GM19468 (cell line): Measurements from ENCODE around the gene RHOH.
A peak's percentile ranks its signal among the peaks of the same experiment; 100 is the strongest.
"Not testable (repeated sequence)": the region's sequence is repeated elsewhere in the genome, so short reads cannot be mapped to it uniquely, and the experiment has no call there.

Source experiments
- ATAC-seq: cut with Tn5 transposase; IDR thresholded peaks from one replicate; pipeline ENCODE4 v1.9.1; 2021; ENCODE audit warnings: mild to moderate bottlenecking, moderate library complexity, moderate number of reproducible peaks; ENCODE audit not compliant: unreplicated experiment; ENCODE audit errors: extremely low read depth

RHOH gene

GRCh38 chr4:40196724-40197281 lies at the start of gene RHOH:
TSS of gene RHOH (plus strand) at chr4:40197031. CDS start at chr4:40243387, 46,356 bp downstream.
- ATAC-seq, result no peak

GRCh38 chr4:40147490-40147889 lies 49.3 kb upstream of the RHOH start:
- ATAC-seq, result not testable (repeated sequence)

- ATAC-seq, result peak; percentile 44
Measured at GRCh38 chr4:40149960-40150385, 46.9 kb upstream of the RHOH start.

- ATAC-seq, result no peak
Measured at GRCh38 chr4:40150932-40151331, 45.9 kb upstream of the RHOH start.

- ATAC-seq, result no peak
Measured at GRCh38 chr4:40152637-40153036, 44.2 kb upstream of the RHOH start.

GRCh38 chr4:40157436-40157835 lies 39.4 kb upstream of the RHOH start:
- no peak for ATAC-seq

GRCh38 chr4:40160258-40160657 lies 36.6 kb upstream of the RHOH start:
- ATAC-seq, result no peak

- no peak for ATAC-seq
Measured at GRCh38 chr4:40164459-40164858, 32.4 kb upstream of the RHOH start.

GRCh38 chr4:40165916-40166315 lies 30.9 kb upstream of the RHOH start:
- ATAC-seq, result no peak

- ATAC-seq, result no peak
Measured at GRCh38 chr4:40168070-40168469, 28.8 kb upstream of the RHOH start.

- ATAC-seq, result peak; percentile 27
Measured at GRCh38 chr4:40170588-40170987, 26.2 kb upstream of the RHOH start.

GRCh38 chr4:40173470-40173875 lies 23.4 kb upstream of the RHOH start:
- ATAC-seq, result no peak

- ATAC-seq, result no peak
Measured at GRCh38 chr4:40176602-40177001, 20.2 kb upstream of the RHOH start.

- ATAC-seq, result no peak
Measured at GRCh38 chr4:40177591-40177990, 19.2 kb upstream of the RHOH start.

- ATAC-seq, result no peak
Measured at GRCh38 chr4:40178672-40179071, 18.2 kb upstream of the RHOH start.

GRCh38 chr4:40179360-40179759 lies 17.5 kb upstream of the RHOH start:
- ATAC-seq, result no peak

- ATAC-seq, result no peak
Measured at GRCh38 chr4:40180356-40180755, 16.5 kb upstream of the RHOH start.

- no peak for ATAC-seq
Measured at GRCh38 chr4:40182001-40182400, 14.8 kb upstream of the RHOH start.

GRCh38 chr4:40182954-40183353 lies 13.9 kb upstream of the RHOH start:
- ATAC-seq, result no peak

GRCh38 chr4:40183615-40184411 lies 13.0 kb upstream of the RHOH start:
- ATAC-seq, result no peak

GRCh38 chr4:40185830-40186664 lies 10.8 kb upstream of the RHOH start:
- peak; percentile 31 for ATAC-seq
